ENCODE measurements around the gene DUSP3. TPM values are rescaled to one million over a fixed set of nuclear protein-coding genes. Genes with fewer than 3 reads are reported as not detected.

The DUSP3 gene
- total and polyA plus RNA-seq, 9 donors: 13.4 to 60.4 (median 33.0) TPM

DNA sequence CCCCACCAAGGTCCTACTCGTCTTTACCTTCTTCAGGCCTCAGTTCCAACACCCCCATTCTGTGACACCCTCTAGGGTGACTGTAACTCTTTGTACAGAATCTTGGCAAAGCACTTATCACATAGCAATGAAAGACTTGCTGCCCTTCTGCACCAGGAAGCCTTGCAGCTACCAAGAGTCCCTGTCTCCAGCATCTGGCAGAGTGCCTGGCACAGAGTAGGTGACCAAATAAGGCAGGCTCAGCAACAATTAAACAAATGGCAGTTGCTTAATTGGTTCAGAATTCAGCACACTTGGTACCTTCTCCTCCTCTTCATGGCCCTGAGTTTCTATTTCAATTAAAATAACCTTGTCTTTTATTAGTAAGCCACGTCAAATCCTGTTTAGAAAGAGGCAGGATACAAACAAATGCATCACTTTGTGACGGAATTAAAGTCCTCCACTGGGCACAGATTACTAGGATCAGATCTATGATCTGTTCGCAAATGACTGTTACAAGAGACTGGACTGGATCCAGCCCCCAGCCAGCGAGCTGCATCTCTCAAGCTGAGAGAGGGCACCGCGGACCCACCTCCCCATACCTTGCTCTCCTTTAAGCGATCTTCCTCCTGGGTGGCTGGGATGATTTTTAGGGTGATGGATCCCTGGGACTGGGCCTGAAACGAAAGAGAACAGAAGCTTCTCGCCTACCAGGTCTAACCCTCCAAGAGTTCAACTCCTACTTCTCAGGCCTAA, 44.7 kb upstream of the DUSP3 start:
- no peak overlapping the region for H3K27ac ChIP-seq
- no peak overlapping the region for H3K4me3 ChIP-seq
- no peaks in the 10 kb centered on the region for H3K27me3 ChIP-seq
- DNase-seq: no peak
- TF ChIP-seq POLR2A (IDR thresholded peaks at IDR 0.05) (no peak), EP300 (IDR thresholded peaks at IDR 0.05) (no peak)
- TF ChIP-seq, protein P1, sequence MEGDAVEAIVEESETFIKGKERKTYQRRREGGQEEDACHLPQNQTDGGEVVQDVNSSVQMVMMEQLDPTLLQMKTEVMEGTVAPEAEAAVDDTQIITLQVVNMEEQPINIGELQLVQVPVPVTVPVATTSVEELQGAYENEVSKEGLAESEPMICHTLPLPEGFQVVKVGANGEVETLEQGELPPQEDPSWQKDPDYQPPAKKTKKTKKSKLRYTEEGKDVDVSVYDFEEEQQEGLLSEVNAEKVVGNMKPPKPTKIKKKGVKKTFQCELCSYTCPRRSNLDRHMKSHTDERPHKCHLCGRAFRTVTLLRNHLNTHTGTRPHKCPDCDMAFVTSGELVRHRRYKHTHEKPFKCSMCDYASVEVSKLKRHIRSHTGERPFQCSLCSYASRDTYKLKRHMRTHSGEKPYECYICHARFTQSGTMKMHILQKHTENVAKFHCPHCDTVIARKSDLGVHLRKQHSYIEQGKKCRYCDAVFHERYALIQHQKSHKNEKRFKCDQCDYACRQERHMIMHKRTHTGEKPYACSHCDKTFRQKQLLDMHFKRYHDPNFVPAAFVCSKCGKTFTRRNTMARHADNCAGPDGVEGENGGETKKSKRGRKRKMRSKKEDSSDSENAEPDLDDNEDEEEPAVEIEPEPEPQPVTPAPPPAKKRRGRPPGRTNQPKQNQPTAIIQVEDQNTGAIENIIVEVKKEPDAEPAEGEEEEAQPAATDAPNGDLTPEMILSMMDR (IDR thresholded peaks at IDR 0.05): no peak
- intact Hi-C loops (cut with DNase I): no loop called here
- H3K9me3 ChIP-seq: no peaks in the 10 kb centered on the region
- no peaks in the 10 kb centered on the region for H3K4me1 ChIP-seq (ENCODE audit: insufficient read depth)
- H3K36me3 ChIP-seq: no peaks in the 10 kb centered on the region
- WGBS, 3 donors: 87 to 88% (median 88%) methylated on average over 10 of the region's 10 CpGs

DNA sequence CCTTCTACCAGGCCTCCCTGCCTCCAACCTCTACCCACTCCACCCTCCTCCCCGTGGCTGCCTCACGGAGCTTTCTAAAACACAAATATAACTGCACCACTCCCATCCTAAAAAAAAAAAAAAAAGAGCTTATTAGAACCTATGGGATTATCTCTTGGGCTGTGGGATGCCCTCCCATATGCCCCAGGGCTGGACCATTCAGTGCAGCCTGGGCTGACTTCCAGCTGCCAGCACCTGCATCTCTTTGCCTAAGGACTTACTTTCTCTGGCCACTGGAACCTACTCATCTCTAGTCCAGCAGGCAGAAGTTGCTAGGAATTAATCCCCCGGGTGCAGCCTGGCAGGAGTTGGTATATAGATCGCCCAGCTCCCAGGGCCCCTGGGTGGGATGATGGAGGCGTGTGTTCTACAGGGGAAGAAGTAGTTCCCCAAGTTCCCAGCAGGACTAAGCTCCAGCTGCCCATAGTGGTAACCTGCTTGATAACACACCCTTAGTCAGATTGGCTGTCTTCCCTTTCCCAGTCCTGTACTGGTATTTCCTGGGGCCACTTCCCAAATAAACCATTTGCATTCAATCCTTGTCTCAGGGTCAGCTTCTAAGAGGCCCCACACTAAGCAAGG, 43.9 kb upstream of the DUSP3 start:
- no peaks in the 10 kb centered on the region for H3K9me3 ChIP-seq
- DNase-seq: no peak
- no peak for TF ChIP-seq EP300 (IDR thresholded peaks at IDR 0.05)
- TF ChIP-seq, protein P1 (IDR thresholded peaks at IDR 0.05): no peak
- no peak for TF ChIP-seq POLR2A (IDR thresholded peaks at IDR 0.05)
- no peaks in the 10 kb centered on the region for H3K36me3 ChIP-seq
- intact Hi-C loops (cut with DNase I): no loop called here
- H3K27me3 ChIP-seq: no peaks in the 10 kb centered on the region
- H3K27ac ChIP-seq: no peak overlapping the region
- 83 to 95% (median 90%) methylated on average over 5 of the region's 5 CpGs for WGBS, 3 donors
- H3K4me1 ChIP-seq (ENCODE audit: insufficient read depth): no peaks in the 10 kb centered on the region
- no peak overlapping the region for H3K4me3 ChIP-seq

DNA sequence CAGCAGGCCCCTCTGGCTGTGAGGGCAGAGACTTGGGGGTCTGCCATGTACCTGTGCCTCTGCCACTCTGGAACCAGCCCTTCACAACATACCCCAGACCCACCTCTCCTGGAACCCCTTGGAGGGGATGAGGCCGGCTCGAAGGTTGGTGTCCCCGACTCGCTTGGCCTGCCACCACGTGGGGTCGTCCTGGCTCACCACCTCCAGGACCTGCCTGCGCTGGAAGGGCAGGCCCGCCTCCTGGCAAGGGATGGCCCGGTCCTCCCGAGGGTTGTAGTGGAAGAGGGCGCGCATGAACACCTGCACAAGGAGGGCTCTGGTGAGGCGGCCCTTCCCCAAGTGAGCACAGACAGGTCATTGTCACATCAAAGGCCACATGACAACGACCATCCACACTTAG, 42.0 kb upstream of the DUSP3 start:
- H3K27me3 ChIP-seq: no peaks in the 10 kb centered on the region
- H3K36me3 ChIP-seq: no peaks in the 10 kb centered on the region
- H3K27ac ChIP-seq: no peak overlapping the region
- 89 to 92% (median 90%) methylated on average over 14 of the region's 14 CpGs for WGBS, 3 donors
- intact Hi-C loops (cut with DNase I): no loop called here
- H3K4me3 ChIP-seq: no peak overlapping the region
- DNase-seq: no peak
- no peaks in the 10 kb centered on the region for H3K9me3 ChIP-seq
- H3K4me1 ChIP-seq (ENCODE audit: insufficient read depth): no peaks in the 10 kb centered on the region
- no peak for TF ChIP-seq EP300 (IDR thresholded peaks at IDR 0.05)
- TF ChIP-seq, protein P1 (IDR thresholded peaks at IDR 0.05): no peak
- no peak for TF ChIP-seq POLR2A (IDR thresholded peaks at IDR 0.05)

- Histone ChIP-seq H3K36me3 (no peaks in the 10 kb centered on the region), H3K4me1 (ENCODE audit: insufficient read depth) (no peaks in the 10 kb centered on the region)
These were observed 40.2 kb upstream of the DUSP3 start for GRCh38 chr17:43818966-43819365.

More at GRCh38 chr17:43818966-43819365, 40.2 kb upstream of the DUSP3 start:
- DNase-seq: no peak
- H3K27me3 ChIP-seq: no peaks in the 10 kb centered on the region
- H3K9me3 ChIP-seq: no peaks in the 10 kb centered on the region
- TF ChIP-seq EP300 (IDR thresholded peaks at IDR 0.05): no peak
- TF ChIP-seq, protein P1 (IDR thresholded peaks at IDR 0.05): no peak
- no peak for TF ChIP-seq POLR2A (IDR thresholded peaks at IDR 0.05)
- no peak overlapping the region for H3K27ac ChIP-seq
- H3K4me3 ChIP-seq: no peak overlapping the region
- intact Hi-C loops (cut with DNase I): no loop called here
- WGBS, 3 donors: 93 to 95% (median 93%) methylated on average over 5 of the region's 5 CpGs

Measured in ovary (tissue), 9 donors.